A549 (cell line): ENCODE data around the gene IPO5.

Experiments
- KDM1A ChIP-seq: fragments of 200-600 bp; sonication (generic); IDR thresholded peaks from 2 replicates; pipeline ENCODE4 v1.6.1; 2016; ENCODE audit warnings: low read depth, mild to moderate bottlenecking
- KDM5A ChIP-seq: fragments of 200-600 bp; sonication (generic); IDR thresholded peaks from 2 replicates; pipeline ENCODE4 v1.6.1; 2016; ENCODE audit warnings: antibody characterized with exemption, mild to moderate bottlenecking
- TF ChIP-seq, protein P1 (sequence below): fragments of >200 bp; sonication (Bioruptor Twin); formaldehyde crosslinking; IDR thresholded peaks from 3 replicates; pipeline ENCODE4 v1.5.1; 2016

DNA sequence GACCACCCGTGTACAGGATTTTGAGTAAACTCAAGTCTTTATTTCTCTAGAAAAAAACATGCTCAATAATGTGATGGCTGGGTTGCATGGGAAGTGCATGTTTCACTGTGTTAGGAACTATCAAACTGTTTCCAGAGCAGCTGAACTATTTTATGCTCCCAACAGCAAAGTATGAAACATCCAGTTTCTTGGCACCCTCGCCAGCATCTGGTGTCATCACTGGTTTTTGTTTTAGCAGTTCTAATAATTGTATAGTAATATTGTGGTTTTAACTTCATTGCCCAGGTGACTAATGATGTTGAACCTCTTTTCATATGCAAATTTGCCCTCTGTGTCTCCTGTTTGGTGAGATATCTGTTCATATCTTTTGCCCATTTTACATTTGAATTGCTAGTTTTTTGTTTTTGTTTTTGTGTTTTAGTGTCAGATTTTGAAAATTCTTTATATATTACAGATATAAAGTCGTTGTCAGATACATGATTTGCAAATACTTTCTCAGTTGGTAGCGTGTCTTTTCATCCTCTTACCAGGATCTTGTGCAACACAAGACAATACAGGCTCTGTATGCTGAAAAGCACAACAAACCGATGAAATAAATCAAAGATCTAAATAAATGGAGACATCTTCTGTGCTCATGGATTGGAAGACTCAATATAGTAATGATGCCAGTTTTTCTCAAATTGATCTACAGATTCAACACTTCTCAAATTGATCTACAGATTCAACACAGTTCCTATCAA lies 87.8 kb downstream of the IPO5 start:
- TF ChIP-seq KDM1A (no peak), KDM5A (no peak)
- TF ChIP-seq, protein P1, sequence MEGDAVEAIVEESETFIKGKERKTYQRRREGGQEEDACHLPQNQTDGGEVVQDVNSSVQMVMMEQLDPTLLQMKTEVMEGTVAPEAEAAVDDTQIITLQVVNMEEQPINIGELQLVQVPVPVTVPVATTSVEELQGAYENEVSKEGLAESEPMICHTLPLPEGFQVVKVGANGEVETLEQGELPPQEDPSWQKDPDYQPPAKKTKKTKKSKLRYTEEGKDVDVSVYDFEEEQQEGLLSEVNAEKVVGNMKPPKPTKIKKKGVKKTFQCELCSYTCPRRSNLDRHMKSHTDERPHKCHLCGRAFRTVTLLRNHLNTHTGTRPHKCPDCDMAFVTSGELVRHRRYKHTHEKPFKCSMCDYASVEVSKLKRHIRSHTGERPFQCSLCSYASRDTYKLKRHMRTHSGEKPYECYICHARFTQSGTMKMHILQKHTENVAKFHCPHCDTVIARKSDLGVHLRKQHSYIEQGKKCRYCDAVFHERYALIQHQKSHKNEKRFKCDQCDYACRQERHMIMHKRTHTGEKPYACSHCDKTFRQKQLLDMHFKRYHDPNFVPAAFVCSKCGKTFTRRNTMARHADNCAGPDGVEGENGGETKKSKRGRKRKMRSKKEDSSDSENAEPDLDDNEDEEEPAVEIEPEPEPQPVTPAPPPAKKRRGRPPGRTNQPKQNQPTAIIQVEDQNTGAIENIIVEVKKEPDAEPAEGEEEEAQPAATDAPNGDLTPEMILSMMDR = no peak
